ENCODE data around the gene PREX1.

GRCh38 chr20:48720256-48720985 is 107.4 kb downstream of the PREX1 start:
- TF ChIP-seq, protein P1, sequence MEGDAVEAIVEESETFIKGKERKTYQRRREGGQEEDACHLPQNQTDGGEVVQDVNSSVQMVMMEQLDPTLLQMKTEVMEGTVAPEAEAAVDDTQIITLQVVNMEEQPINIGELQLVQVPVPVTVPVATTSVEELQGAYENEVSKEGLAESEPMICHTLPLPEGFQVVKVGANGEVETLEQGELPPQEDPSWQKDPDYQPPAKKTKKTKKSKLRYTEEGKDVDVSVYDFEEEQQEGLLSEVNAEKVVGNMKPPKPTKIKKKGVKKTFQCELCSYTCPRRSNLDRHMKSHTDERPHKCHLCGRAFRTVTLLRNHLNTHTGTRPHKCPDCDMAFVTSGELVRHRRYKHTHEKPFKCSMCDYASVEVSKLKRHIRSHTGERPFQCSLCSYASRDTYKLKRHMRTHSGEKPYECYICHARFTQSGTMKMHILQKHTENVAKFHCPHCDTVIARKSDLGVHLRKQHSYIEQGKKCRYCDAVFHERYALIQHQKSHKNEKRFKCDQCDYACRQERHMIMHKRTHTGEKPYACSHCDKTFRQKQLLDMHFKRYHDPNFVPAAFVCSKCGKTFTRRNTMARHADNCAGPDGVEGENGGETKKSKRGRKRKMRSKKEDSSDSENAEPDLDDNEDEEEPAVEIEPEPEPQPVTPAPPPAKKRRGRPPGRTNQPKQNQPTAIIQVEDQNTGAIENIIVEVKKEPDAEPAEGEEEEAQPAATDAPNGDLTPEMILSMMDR (IDR thresholded peaks at IDR 0.05; ENCODE audit: low read depth, low read length): no peak
- TF ChIP-seq MYC (IDR thresholded peaks at IDR 0.05; ENCODE audit: low read depth, low read length): no peak
- TF ChIP-seq POLR2A (IDR thresholded peaks at IDR 0.05; ENCODE audit: extremely low read depth, insufficient read length): no peak
- TF ChIP-seq MAX (IDR thresholded peaks at IDR 0.05; ENCODE audit: low read depth, low read length): no peak
